Rectal smooth muscle tissue (tissue), 1 donor: ENCODE measurements around the gene SLC2A5.
"Not testable (repeated sequence)": the region's sequence is repeated elsewhere in the genome, so short reads cannot be mapped to it uniquely, and the experiment has no call there.

Experiments used
- H3K27ac ChIP-seq: one replicate; pipeline ENCODE4 v1.7.0; 2013; ENCODE audit warnings: low read depth, low read length, inconsistent platforms
- H3K27me3 ChIP-seq: one replicate; pipeline ENCODE4 v1.7.0; 2013; ENCODE audit warnings: low read length; ENCODE audit not compliant: control insufficient read depth, insufficient read depth
- H3K36me3 ChIP-seq: one replicate; pipeline ENCODE4 v1.7.0; 2013; ENCODE audit warnings: low read length; ENCODE audit not compliant: control insufficient read depth, insufficient read depth
- H3K4me1 ChIP-seq: one replicate; pipeline ENCODE4 v1.7.0; 2013; ENCODE audit warnings: low read length; ENCODE audit not compliant: control insufficient read depth, insufficient read depth
- H3K4me3 ChIP-seq: one replicate; pipeline ENCODE4 v1.7.0; 2013; ENCODE audit warnings: low read length
- H3K9ac ChIP-seq: one replicate; pipeline ENCODE4 v1.7.0; 2013; ENCODE audit warnings: low read length

Gene SLC2A5

GRCh38 chr1:9105336-9105867, 36.0 kb upstream of the SLC2A5 start:
- no peaks in the 10 kb centered on the region for H3K36me3 ChIP-seq
- no peaks in the 10 kb centered on the region for H3K27me3 ChIP-seq
- H3K27ac ChIP-seq = no peak overlapping the region
- H3K4me1 ChIP-seq = no peaks in the 10 kb centered on the region
- no peak overlapping the region for H3K4me3 ChIP-seq
- H3K9ac ChIP-seq = no peak overlapping the region

DNA sequence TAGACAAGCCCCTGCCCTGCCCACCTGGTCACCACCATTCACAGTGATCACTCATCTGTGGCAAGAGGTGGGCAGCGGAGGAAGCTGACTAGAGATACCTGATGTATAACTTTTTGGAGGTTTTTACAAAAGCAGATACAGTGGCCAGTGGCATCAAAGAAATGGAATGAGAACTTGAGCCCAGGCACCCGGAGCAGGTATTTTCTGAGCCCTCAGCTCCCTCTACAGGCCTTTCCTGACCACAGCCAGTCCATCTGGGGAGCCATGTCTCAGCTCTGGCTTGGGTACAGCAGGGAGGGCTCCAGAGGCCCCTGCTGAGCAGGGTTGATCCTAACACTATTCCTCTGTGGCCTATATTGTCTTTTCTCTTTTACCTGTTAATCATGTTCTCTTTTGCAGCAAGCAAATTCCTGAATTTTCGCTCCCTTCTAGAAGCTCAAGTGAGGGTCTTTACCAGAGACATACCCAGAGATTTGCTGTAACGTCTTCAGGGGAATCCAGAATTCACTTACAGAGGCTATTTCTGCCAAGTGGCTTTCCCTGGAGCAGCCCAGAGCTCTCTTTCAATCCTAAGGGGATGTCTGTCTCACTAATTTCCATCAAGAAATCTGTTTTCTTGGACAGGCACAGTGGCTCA, 32.2 kb upstream of the SLC2A5 start:
- H3K9ac ChIP-seq = no peak overlapping the region
- no peaks in the 10 kb centered on the region for H3K27me3 ChIP-seq
- H3K36me3 ChIP-seq = no peaks in the 10 kb centered on the region
- H3K27ac ChIP-seq = no peak overlapping the region
- H3K4me1 ChIP-seq = no peaks in the 10 kb centered on the region
- H3K4me3 ChIP-seq = no peak overlapping the region

DNA sequence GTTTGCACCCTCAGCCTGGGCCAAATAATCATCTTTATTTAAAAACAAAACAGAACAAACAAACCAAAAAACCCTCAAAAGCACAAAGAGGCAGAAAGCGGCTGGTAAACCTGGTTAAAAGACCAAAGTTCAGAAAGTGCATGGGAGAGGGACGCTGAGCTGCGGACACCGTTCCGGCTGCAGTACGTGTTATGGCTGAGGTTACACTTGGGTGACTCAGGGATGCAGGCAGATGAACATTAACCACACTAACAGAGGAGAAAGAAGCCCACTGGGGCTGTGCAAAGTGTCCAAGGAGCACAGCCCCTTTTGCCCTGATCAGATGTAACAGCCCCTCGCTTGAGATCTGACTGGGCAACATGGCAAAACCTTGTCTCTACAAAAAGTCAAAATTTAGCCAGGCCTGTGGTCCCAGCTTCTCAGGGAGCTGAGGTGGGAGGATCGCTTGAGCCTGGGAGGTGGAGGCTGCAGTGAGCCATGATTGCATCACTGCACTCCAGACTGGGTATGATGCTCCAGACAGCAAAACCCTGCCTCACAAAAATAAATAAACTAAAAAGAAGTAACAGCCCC, 31.1 kb upstream of the SLC2A5 start:
- Histone ChIP-seq H3K27ac (no peak overlapping the region), H3K36me3 (no peaks in the 10 kb centered on the region), H3K4me1 (no peaks in the 10 kb centered on the region), H3K4me3 (no peak overlapping the region), H3K27me3 (no peaks in the 10 kb centered on the region), H3K9ac (no peak overlapping the region)

DNA sequence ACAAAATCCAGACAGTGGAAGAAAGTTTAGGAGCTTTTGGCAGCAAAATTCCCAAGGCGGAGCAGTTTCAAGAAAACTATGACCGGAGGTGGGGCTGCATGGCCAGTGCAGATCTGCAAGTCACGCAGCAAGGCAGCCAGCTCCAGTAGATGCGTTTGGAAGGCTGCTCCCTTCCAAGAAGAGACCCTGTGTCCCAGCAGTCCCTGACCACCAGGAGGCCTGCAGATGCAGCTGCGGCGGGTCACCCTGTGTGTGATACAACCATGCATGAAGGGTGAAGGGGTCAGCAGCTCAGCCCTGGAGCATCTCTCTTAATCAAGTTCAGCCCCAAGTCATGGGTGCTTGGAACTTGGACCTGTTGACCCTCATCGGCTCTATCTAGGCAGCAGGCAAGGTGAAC, 30.1 kb upstream of the SLC2A5 start:
- no peak overlapping the region for H3K27ac ChIP-seq
- no peak overlapping the region for H3K9ac ChIP-seq
- H3K4me3 ChIP-seq = no peak overlapping the region
- no peaks in the 10 kb centered on the region for H3K27me3 ChIP-seq
- H3K36me3 ChIP-seq = no peaks in the 10 kb centered on the region
- H3K4me1 ChIP-seq = no peaks in the 10 kb centered on the region

DNA sequence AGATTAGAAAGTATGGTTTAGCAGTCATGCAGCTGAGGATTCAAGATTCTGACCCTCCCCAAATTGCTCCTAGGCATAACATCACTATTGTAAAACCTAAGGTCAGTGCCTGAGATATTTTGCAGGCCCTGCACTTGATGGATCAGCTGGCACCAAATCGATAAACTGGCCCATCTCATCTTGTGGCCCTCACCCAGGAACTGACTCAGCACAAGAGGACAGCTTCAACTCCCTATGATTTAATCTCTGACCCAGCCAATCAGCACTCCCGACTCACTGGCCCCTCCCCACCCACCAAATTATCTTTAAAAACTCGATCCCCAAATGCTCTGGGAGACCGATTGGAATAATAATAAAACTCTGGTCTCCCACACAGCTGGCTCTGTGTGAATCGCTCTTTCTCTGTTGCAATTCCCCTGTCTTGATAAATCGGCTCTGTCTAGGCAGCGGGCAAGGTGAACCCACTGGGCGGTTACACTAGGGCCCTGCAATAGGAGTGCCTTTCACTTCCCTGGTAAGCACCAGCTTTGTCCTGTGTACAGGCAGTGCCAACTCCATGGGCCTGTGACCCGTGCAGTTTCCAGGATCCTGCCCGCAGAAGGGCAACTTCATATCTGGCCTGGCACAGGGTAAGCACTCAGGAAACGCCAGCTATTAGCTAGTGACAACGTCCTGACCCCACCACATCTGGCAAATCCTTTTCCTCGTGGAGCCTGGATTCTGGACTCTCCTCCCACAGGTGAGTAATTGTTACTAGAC, 28.7 kb upstream of the SLC2A5 start:
- Histone ChIP-seq H3K27me3 (no peaks in the 10 kb centered on the region), H3K27ac (no peak overlapping the region), H3K4me1 (no peaks in the 10 kb centered on the region), H3K36me3 (no peaks in the 10 kb centered on the region), H3K4me3 (no peak overlapping the region), H3K9ac (no peak overlapping the region)

GRCh38 chr1:9095818-9096217, 26.4 kb upstream of the SLC2A5 start:
- H3K27me3 ChIP-seq = no peaks in the 10 kb centered on the region
- H3K9ac ChIP-seq = no peak overlapping the region
- no peak overlapping the region for H3K4me3 ChIP-seq
- no peaks in the 10 kb centered on the region for H3K36me3 ChIP-seq
- no peaks in the 10 kb centered on the region for H3K4me1 ChIP-seq
- no peak overlapping the region for H3K27ac ChIP-seq

DNA sequence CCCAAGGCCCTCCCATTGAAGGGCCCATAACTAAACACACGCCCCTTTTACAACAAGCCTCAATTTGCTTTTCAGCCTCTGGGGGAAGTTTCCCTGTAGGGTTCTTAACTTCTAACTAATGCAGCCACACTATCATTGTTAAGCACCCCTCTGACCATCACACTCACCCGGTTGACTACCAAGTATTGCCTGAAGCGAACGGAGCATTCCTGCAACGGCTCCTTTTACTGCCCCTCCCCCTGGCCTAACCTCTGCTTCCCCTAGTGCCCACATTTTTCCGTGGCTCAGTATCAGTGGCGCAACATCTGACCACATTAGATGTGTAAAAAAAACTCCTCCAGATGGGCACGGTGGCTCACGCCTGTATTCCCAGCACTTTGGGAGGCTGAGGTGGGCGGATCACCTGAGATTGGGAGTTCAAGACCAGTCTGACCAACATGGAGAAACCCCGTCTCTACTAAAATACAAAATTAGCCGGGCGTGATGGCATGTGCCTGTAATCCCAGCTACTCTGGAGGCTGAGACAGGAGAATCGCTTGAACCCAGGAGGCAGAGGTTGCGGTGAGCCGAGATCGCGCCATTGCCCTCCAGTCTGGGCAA, 24.7 kb upstream of the SLC2A5 start:
- not testable (repeated sequence) for H3K4me1 ChIP-seq, H3K27ac ChIP-seq, H3K36me3 ChIP-seq, H3K4me3 ChIP-seq, H3K27me3 ChIP-seq, H3K9ac ChIP-seq

- Histone ChIP-seq H3K9ac (no peak overlapping the region), H3K27me3 (no peaks in the 10 kb centered on the region), H3K27ac (no peak overlapping the region), H3K36me3 (no peaks in the 10 kb centered on the region), H3K4me3 (no peak overlapping the region), H3K4me1 (no peaks in the 10 kb centered on the region)
Measured at GRCh38 chr1:9093581-9093980, 24.1 kb upstream of the SLC2A5 start.

DNA sequence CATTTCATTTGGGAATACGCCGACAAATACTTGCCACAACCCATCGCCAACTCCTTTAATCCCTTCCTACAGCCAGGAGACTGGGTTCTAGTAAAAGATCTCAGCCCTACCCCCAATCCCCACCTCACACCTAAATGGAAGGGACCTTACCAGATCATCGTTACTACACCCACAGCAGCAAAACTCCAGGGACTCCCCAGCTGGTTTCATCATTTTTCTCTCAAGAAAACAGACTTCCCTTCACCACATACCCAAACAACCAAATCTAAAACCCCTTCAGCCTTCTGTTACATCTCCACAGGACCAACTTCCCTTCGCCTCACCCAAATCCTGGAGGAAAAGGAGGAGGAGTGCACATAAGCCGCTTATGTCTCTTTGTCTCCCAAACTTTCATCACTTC, 23.7 kb upstream of the SLC2A5 start:
- H3K4me1 ChIP-seq = no peaks in the 10 kb centered on the region
- H3K27me3 ChIP-seq = no peaks in the 10 kb centered on the region
- H3K4me3 ChIP-seq = no peak overlapping the region
- no peaks in the 10 kb centered on the region for H3K36me3 ChIP-seq
- H3K9ac ChIP-seq = no peak overlapping the region
- no peak overlapping the region for H3K27ac ChIP-seq

DNA sequence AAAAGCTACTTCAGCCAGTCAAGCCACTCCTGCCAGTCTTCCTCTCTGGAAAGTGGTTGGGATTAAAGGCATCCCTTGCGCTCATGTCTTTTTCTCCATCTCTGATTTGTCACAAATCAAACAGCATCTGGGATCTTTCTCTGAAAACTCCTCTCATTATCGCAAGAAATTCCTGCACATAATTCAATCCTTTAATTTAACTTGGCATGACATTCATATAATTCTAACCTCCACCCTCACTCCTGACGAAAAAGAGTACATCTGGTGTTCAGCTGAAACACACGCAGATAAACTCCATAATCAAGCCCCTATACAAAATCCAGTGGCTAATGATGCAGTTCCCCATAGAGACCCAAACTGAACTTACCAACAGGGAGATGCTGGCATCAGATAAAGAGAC, 19.4 kb upstream of the SLC2A5 start:
- no peak overlapping the region for H3K27ac ChIP-seq
- H3K36me3 ChIP-seq = no peaks in the 10 kb centered on the region
- H3K9ac ChIP-seq = no peak overlapping the region
- H3K4me3 ChIP-seq = no peak overlapping the region
- no peaks in the 10 kb centered on the region for H3K27me3 ChIP-seq
- peaks cover 4% of the 10 kb centered on the region for H3K4me1 ChIP-seq

GRCh38 chr1:9087411-9088125, 18.1 kb upstream of the SLC2A5 start:
- no peaks in the 10 kb centered on the region for H3K27me3 ChIP-seq
- no peak overlapping the region for H3K4me3 ChIP-seq
- H3K4me1 ChIP-seq = peaks cover 4% of the 10 kb centered on the region
- H3K9ac ChIP-seq = no peak overlapping the region
- no peaks in the 10 kb centered on the region for H3K36me3 ChIP-seq
- no peak overlapping the region for H3K27ac ChIP-seq

GRCh38 chr1:9086796-9087195, 17.4 kb upstream of the SLC2A5 start:
- no peak overlapping the region for H3K27ac ChIP-seq
- H3K27me3 ChIP-seq = no peaks in the 10 kb centered on the region
- H3K4me3 ChIP-seq = no peak overlapping the region
- no peaks in the 10 kb centered on the region for H3K36me3 ChIP-seq
- H3K9ac ChIP-seq = no peak overlapping the region
- H3K4me1 ChIP-seq = peaks cover 4% of the 10 kb centered on the region
